Ovary (tissue), 3 donors: Measurements from ENCODE around the gene GALNT12.

Experiments used
- EP300 ChIP-seq: sonication (generic); formaldehyde crosslinking; IDR thresholded peaks from one replicate; pipeline ENCODE4 v1.6.1; 2017; ENCODE audit warnings: antibody characterized with exemption
- POLR2A ChIP-seq: fragments of 450-650 bp; IDR thresholded peaks from one replicate; pipeline ENCODE4 v1.6.1; 2017; ENCODE audit warnings: antibody characterized with exemption, mild to moderate bottlenecking, moderate library complexity
- TF ChIP-seq, protein P1 (sequence below), 3 donors: fragments of 450-650 bp in 2 of 3; fragments of 200-600 bp in 1 of 3; IDR thresholded peaks; one replicate each; pipeline versions ENCODE4 v1.5.1 to v1.8.0; 2016 to 2022; ENCODE audit warnings: antibody characterized with exemption in 3 of 3, mild to moderate bottlenecking in 1 of 3
- donor health status: DM: no; HTN: no; CAD: no.

DNA sequence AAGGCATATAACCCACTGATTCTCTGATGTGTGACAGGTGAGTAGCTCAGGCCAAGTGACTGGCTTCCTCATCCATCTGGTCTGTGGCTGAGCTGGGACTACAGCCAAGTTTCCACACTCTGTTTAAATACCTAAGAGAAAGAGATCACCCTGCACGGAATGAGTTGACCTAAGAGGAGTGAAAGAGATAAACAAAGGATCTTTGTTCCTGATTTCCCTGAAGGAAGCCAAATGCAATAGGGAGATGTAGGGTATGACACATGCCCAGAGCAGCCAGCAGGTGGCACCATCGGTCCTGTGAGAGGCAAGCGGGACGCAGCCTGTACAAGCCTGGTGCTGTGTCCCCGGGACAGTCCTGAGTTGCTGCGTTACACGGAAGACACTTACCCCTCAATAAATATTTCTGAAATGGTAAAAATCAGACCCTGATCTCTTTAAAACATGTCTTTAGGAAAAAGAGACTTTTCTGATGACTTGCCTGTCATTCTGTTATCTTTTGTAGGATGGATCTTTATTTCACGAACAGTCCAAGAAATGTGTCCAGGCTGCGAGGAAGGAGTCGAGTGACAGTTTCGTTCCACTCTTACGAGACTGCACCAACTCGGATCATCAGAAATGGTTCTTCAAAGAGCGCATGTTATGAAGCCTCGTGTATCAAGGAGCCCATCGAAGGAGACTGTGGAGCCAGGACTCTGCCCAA is 41.1 kb downstream of the GALNT12 start:
- TF ChIP-seq POLR2A = no peak
- TF ChIP-seq, protein P1, sequence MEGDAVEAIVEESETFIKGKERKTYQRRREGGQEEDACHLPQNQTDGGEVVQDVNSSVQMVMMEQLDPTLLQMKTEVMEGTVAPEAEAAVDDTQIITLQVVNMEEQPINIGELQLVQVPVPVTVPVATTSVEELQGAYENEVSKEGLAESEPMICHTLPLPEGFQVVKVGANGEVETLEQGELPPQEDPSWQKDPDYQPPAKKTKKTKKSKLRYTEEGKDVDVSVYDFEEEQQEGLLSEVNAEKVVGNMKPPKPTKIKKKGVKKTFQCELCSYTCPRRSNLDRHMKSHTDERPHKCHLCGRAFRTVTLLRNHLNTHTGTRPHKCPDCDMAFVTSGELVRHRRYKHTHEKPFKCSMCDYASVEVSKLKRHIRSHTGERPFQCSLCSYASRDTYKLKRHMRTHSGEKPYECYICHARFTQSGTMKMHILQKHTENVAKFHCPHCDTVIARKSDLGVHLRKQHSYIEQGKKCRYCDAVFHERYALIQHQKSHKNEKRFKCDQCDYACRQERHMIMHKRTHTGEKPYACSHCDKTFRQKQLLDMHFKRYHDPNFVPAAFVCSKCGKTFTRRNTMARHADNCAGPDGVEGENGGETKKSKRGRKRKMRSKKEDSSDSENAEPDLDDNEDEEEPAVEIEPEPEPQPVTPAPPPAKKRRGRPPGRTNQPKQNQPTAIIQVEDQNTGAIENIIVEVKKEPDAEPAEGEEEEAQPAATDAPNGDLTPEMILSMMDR (IDR thresholded peaks at IDR 0.05) = peak; percentile 77 to 86 (median 79)
- TF ChIP-seq EP300 = no peak
